ENCODE measurements around the gene ADORA2B. TPM values are rescaled to one million over a fixed set of nuclear protein-coding genes. Genes with fewer than 3 reads are reported as not detected.

Gene ADORA2B
- total and polyA plus RNA-seq, 2 of the 4 experiments (the other 2 are of a cell fraction), result 5.2 to 5.5 TPM

DNA sequence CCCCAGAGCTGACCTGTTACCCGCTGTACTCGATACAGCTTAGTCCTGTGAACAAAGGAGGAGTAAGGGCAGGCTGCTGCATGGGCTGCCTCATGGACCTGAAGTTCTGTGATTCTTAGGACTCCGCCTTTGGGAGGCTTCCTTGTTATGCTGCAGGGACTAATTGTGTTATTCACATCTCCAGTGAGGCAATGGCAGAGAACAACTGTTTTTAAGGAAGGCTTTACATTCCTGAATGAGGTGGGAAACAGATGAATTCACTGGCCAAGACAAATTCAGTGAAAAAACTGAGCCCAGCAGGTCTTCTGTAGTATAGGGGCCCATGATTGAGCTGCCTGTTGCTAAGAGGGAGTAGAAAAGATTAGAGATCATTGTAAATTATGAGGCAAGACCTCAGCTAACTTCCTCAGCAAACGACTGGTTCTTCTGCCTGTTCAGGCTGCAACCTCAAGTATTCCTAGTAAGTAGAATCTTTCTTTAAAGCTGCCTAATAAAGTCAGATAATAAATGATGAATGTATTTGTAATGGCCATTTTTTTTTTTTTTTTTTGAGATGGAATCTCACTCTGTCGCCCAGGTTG, 26.3 kb downstream of the ADORA2B start:
- Histone ChIP-seq H3K9ac (ENCODE audit: low read depth, low read length) (no peak overlapping the region), H2AK9ac (replicated peaks; ENCODE audit: low read depth, low read length, poor library complexity) (no peak overlapping the region), H3K14ac (replicated peaks; ENCODE audit: low read depth, low read length) (no peak overlapping the region), H3K23ac (ENCODE audit: low read depth, low read length) (no peak overlapping the region), H4K8ac (ENCODE audit: low read depth in 2 of 2, low read length in 2 of 2) (no peak overlapping the region), H3K9me3 (ENCODE audit: control insufficient read depth, insufficient read depth, low read length) (no peaks in the 10 kb centered on the region), H2BK5ac (ENCODE audit: low read depth, low read length, poor library complexity, severe bottlenecking) (no peak overlapping the region), H2BK15ac (ENCODE audit: low read depth, low read length) (no peak overlapping the region), H2AK5ac (ENCODE audit: low read depth, low read length) (no peak overlapping the region), H4K91ac (ENCODE audit: insufficient read depth, low read depth, low read length) (no peak overlapping the region), H4K5ac (ENCODE audit: low read depth, low read length) (no peak overlapping the region), H3K4ac (ENCODE audit: low read depth, low read length) (no peak overlapping the region), H2AFZ (replicated peaks; ENCODE audit: low read length, poor library complexity) (no peak overlapping the region), H4K20me1 (ENCODE audit: insufficient read depth, low read length) (no peaks in the 10 kb centered on the region), H3K18ac (ENCODE audit: low read depth, low read length) (no peak overlapping the region), H2BK20ac (ENCODE audit: low read depth, low read length) (no peak overlapping the region), H3K4me3 (ENCODE audit: insufficient read depth, low read depth, low read length) (no peak overlapping the region), H3K79me1 (ENCODE audit: low read depth in 1 of 2, low read length in 2 of 2) (peaks cover 25 to 42% of the 10 kb centered on the region in 2 experiments), H3K27me3 (ENCODE audit: control insufficient read depth, insufficient read depth, low read length) (no peaks in the 10 kb centered on the region), H2BK120ac (ENCODE audit: low read depth, low read length) (no peak overlapping the region), H3K36me3 (ENCODE audit: control insufficient read depth, insufficient read depth, low read length) (peaks cover 5% of the 10 kb centered on the region), H3K56ac (ENCODE audit: extremely low read depth, insufficient read depth, low read length) (no peak overlapping the region), H3K27ac (ENCODE audit: insufficient read depth, low read length) (no peak overlapping the region), H3K4me2 (ENCODE audit: low read depth, low read length) (no peak overlapping the region), H3K9me1 (ENCODE audit: insufficient read depth, low read length) (peaks cover 33% of the 10 kb centered on the region), H3K4me1 (ENCODE audit: control insufficient read depth, insufficient read depth, low read length) (peaks cover 12% of the 10 kb centered on the region)
- dilution Hi-C loops (cut with HindIII; ENCODE audit: low sequenced_read_pairs, unreplicated experiment) (no loop called here), in situ Hi-C loops (cut with MboI; ENCODE audit: low sequenced_read_pairs) (loop anchor here (25.0 kb wide), 1 partner anchor 709 kb away; the partner anchor contains the start of gene PMP22), intact Hi-C loops (cut with micrococcal nuclease) (no loop called here)
- no TSS peak for BruUV-seq (replicated peaks)
- 100% methylated on average over 1 of the region's 5 CpGs; no CpG with 5 or more reads in 1 of the 2 experiments for WGBS, 2 experiments (ENCODE audit: extremely low coverage in 2 of 2, insufficient read length in 1 of 2)
- no peak for TF ChIP-seq MXI1 (IDR thresholded peaks at IDR 0.05; ENCODE audit: borderline replicate concordance, low read depth, low read length)
- TF ChIP-seq MAFK (IDR thresholded peaks at IDR 0.05; ENCODE audit: low read depth, low read length), result no peak
- TF ChIP-seq, protein P1, sequence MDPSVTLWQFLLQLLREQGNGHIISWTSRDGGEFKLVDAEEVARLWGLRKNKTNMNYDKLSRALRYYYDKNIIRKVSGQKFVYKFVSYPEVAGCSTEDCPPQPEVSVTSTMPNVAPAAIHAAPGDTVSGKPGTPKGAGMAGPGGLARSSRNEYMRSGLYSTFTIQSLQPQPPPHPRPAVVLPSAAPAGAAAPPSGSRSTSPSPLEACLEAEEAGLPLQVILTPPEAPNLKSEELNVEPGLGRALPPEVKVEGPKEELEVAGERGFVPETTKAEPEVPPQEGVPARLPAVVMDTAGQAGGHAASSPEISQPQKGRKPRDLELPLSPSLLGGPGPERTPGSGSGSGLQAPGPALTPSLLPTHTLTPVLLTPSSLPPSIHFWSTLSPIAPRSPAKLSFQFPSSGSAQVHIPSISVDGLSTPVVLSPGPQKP (IDR thresholded peaks at IDR 0.05; ENCODE audit: borderline replicate concordance, low read depth, low read length), result no peak
- TF ChIP-seq, protein P2, sequence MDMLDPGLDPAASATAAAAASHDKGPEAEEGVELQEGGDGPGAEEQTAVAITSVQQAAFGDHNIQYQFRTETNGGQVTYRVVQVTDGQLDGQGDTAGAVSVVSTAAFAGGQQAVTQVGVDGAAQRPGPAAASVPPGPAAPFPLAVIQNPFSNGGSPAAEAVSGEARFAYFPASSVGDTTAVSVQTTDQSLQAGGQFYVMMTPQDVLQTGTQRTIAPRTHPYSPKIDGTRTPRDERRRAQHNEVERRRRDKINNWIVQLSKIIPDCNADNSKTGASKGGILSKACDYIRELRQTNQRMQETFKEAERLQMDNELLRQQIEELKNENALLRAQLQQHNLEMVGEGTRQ (IDR thresholded peaks at IDR 0.05; ENCODE audit: low read depth, low read length), result no peak
- no peak for TF ChIP-seq CEBPB (IDR thresholded peaks at IDR 0.05; ENCODE audit: low read depth, low read length)
- TF ChIP-seq NFE2L2 (IDR thresholded peaks at IDR 0.05; ENCODE audit: low read depth, low read length), result no peak
- no peak for TF ChIP-seq RCOR1 (IDR thresholded peaks at IDR 0.05; ENCODE audit: insufficient replicate concordance, low read length)
- TF ChIP-seq CHD1 (IDR thresholded peaks at IDR 0.05; ENCODE audit: low read depth, low read length), result no peak
- no peak for TF ChIP-seq BHLHE40 (IDR thresholded peaks at IDR 0.05; ENCODE audit: low read depth, low read length)
- TF ChIP-seq, protein P3, sequence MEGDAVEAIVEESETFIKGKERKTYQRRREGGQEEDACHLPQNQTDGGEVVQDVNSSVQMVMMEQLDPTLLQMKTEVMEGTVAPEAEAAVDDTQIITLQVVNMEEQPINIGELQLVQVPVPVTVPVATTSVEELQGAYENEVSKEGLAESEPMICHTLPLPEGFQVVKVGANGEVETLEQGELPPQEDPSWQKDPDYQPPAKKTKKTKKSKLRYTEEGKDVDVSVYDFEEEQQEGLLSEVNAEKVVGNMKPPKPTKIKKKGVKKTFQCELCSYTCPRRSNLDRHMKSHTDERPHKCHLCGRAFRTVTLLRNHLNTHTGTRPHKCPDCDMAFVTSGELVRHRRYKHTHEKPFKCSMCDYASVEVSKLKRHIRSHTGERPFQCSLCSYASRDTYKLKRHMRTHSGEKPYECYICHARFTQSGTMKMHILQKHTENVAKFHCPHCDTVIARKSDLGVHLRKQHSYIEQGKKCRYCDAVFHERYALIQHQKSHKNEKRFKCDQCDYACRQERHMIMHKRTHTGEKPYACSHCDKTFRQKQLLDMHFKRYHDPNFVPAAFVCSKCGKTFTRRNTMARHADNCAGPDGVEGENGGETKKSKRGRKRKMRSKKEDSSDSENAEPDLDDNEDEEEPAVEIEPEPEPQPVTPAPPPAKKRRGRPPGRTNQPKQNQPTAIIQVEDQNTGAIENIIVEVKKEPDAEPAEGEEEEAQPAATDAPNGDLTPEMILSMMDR (conservative IDR thresholded peaks at IDR 0.05; ENCODE audit: low read depth, low read length), result no peak
- TF ChIP-seq RAD21 (IDR thresholded peaks at IDR 0.05; ENCODE audit: low read length), result no peak
- no peak for TF ChIP-seq FOS (IDR thresholded peaks at IDR 0.05; ENCODE audit: low read depth, low read length)
- no peak for TF ChIP-seq RFX5 (IDR thresholded peaks at IDR 0.05; ENCODE audit: low read depth, low read length)
- ATAC-seq (ENCODE audit: low read depth), result no peak
- DNase-seq, result no peak
- ChIA-PET CTCF (interaction anchor here (0.6 to 1.1 kb wide), 2 partner anchors 21 to 27 kb away, joined by 3 read pairs; no protein-coding TSS in a partner anchor), POLR2A (ENCODE audit: unreplicated experiment) (no interaction called here)

All from IMR-90 (cell line).